ENCODE data around the gene MEIS1. TPM values are rescaled to one million over a fixed set of nuclear protein-coding genes. Genes with fewer than 3 reads are reported as not detected.

Gene MEIS1
- polyA plus RNA-seq, 2 donors: 16.8 to 30.4 TPM

DNA sequence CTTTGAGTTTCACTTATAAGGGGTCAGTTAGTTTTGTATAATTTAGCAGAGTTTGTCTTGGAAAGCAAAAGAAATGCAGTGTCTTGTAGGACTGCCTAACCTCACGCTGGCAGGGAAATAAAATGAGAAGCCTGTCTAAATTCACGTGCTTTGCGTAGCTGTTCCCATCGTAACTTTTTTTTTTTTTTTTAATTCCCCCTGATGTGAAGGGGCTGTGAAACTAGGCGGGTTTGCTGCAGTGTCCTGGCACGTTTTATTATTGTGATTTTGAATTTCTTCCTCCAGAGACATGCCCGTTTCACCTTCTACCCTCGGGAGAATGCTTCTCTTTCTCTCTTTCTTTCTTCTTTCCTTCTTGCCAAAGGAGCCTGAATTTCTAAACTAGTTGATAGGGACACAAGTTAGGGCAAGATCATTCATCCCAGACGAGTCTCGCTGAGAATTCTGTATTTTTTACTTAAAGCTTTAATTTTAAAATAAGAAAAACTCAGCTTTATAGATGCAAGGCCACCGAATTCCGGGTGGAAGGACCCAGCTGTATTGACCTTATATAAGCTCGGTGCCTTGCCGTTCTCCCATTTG is 2.3 kb downstream of the MEIS1 start:
- WGBS, 2 donors: 10 to 12% methylated on average over 14 of the region's 14 CpGs
- H3K4me1 ChIP-seq (ENCODE audit: control insufficient read depth in 2 of 2, insufficient read depth in 2 of 2, low read length in 1 of 2): no peaks in the 10 kb centered on the region
- H3K9me3 ChIP-seq (ENCODE audit: control insufficient read depth in 2 of 2, insufficient read depth in 1 of 2, low read depth in 1 of 2, low read length in 1 of 2): no peaks in the 10 kb centered on the region
- H3K36me3 ChIP-seq (ENCODE audit: control insufficient read depth in 2 of 2, insufficient read depth in 2 of 2, low read length in 1 of 2): no peaks in the 10 kb centered on the region
- H3K27ac ChIP-seq (ENCODE audit: low read depth in 2 of 2, low read length in 1 of 2): peak overlapping the region; percentile 81 to 89
- H3K4me3 ChIP-seq (ENCODE audit: low read depth in 1 of 2, low read length in 2 of 2): peak overlapping the region; percentile 68 to 85
- no peaks in the 10 kb centered on the region for H3K27me3 ChIP-seq (ENCODE audit: control insufficient read depth in 1 of 2, insufficient read depth in 2 of 2, low read length in 2 of 2)

DNA sequence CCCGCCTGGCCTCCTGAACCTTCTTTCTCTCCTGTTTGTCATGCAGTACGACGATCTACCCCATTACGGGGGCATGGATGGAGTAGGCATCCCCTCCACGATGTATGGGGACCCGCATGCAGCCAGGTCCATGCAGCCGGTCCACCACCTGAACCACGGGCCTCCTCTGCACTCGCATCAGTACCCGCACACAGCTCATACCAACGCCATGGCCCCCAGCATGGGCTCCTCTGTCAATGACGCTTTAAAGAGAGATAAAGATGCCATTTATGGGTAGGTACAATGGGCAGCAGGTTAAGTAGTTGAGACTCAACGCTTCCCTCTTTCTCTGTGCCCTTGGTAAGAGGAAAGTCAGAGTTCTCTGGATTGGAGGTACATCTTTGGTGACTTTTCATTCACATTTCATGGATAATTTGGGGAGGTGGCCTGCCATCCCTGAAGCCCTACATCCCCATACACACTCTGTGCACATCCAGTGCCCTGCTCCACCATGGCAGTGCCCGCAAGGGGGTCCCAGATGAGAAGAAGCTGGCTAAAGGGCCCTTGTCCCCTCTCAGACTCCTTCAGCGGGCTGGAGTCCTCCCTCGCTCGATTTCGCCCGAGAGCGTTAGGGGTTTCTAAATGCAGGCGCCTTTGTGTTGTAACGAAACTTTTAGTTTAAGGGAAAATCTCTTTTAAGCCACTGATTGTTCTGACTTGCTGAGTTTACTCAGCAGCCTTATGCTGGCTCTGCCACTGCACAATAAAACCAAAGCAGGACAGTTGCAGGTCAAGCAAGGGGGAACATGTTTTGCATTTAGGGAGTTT is 3.0 kb downstream of the MEIS1 start:
- Histone ChIP-seq H3K27ac (ENCODE audit: low read depth in 2 of 2, low read length in 1 of 2) (peak overlapping the region; percentile 81 to 89), H3K36me3 (ENCODE audit: control insufficient read depth in 2 of 2, insufficient read depth in 2 of 2, low read length in 1 of 2) (no peaks in the 10 kb centered on the region), H3K4me3 (ENCODE audit: low read depth in 1 of 2, low read length in 2 of 2) (peak overlapping the region; percentile 68 to 85), H3K9me3 (ENCODE audit: control insufficient read depth in 2 of 2, insufficient read depth in 1 of 2, low read depth in 1 of 2, low read length in 1 of 2) (no peaks in the 10 kb centered on the region), H3K4me1 (ENCODE audit: control insufficient read depth in 2 of 2, insufficient read depth in 2 of 2, low read length in 1 of 2) (no peaks in the 10 kb centered on the region), H3K27me3 (ENCODE audit: control insufficient read depth in 1 of 2, insufficient read depth in 2 of 2, low read length in 2 of 2) (no peaks in the 10 kb centered on the region)
- 13 to 15% methylated on average over 22 of the region's 22 CpGs for WGBS, 2 donors

DNA sequence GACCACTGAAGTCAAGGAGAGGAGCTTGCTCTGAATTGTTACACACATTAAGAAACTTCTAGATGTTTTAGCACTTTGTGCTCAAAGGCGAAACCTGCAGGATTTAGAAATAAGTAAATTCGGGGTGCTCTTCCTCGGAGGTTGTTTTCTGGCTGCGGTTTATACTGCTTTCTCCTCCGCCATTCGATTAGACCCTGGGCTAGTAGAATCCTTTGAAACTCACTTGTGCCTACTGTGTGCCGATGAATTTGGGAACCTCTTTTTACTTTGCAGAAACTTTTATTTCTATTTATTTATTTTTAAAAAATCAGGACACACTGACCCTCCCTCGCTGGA is 3.5 kb downstream of the MEIS1 start:
- H3K27ac ChIP-seq (ENCODE audit: low read depth in 2 of 2, low read length in 1 of 2): peak overlapping the region; percentile 81 to 89
- no peaks in the 10 kb centered on the region for H3K36me3 ChIP-seq (ENCODE audit: control insufficient read depth in 2 of 2, insufficient read depth in 2 of 2, low read length in 1 of 2)
- no peaks in the 10 kb centered on the region for H3K27me3 ChIP-seq (ENCODE audit: control insufficient read depth in 1 of 2, insufficient read depth in 2 of 2, low read length in 2 of 2)
- peak overlapping the region; percentile 68 to 85 for H3K4me3 ChIP-seq (ENCODE audit: low read depth in 1 of 2, low read length in 2 of 2)
- no peaks in the 10 kb centered on the region for H3K4me1 ChIP-seq (ENCODE audit: control insufficient read depth in 2 of 2, insufficient read depth in 2 of 2, low read length in 1 of 2)
- WGBS, 2 donors: 19 to 25% methylated on average over 8 of the region's 8 CpGs
- H3K9me3 ChIP-seq (ENCODE audit: control insufficient read depth in 2 of 2, insufficient read depth in 1 of 2, low read depth in 1 of 2, low read length in 1 of 2): no peaks in the 10 kb centered on the region

DNA sequence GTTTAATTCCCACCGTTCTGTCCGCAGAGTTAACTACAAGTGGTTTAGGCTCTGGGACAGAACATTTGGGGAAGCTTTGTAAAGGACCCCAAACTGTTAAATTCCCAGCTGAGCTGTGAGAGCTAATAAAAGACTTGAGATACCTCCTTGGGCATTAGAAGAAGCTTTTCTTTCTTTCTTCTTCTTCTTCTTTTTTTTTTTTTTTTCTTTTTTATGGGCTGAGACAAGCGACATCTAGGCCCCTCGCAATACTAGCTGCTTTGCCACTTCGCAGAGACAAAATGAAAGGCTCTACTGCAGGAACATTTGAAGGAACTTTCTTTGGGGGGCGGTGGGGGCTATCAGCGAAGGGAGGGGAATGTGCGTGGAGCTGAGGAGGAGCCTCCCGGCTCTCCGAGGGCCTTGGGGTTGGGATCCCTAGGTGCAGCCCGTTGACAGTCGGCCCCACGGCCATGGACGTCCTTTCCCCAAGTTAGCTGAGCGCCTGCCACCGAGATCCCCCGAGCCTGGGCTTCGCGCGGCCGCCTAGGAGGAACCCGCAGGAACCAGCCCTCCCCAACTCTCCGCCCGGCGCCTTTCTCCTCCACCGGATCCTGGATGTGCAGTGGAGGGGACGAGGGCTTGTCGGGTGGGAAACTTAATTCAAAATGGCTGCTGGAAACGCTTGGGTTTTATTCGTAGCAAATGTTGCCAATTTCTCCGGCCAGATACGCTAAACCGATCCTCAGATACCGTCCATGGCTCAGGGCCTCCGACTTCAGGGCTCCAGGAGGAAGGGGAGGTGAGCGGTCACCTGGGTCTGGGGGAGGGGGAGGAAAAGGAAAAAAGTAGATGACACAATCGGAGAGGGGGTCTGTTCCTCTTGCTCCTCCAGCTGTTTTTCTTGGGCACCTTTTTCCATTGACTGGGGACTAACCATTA is 4.2 kb downstream of the MEIS1 start:
- Histone ChIP-seq H3K4me3 (ENCODE audit: low read depth in 1 of 2, low read length in 2 of 2) (peak overlapping the region; percentile 61 to 85), H3K4me1 (ENCODE audit: control insufficient read depth in 2 of 2, insufficient read depth in 2 of 2, low read length in 1 of 2) (no peaks in the 10 kb centered on the region), H3K9me3 (ENCODE audit: control insufficient read depth in 2 of 2, insufficient read depth in 1 of 2, low read depth in 1 of 2, low read length in 1 of 2) (no peaks in the 10 kb centered on the region), H3K27me3 (ENCODE audit: control insufficient read depth in 1 of 2, insufficient read depth in 2 of 2, low read length in 2 of 2) (no peaks in the 10 kb centered on the region), H3K27ac (ENCODE audit: low read depth in 2 of 2, low read length in 1 of 2) (peak overlapping the region; percentile 68 to 89), H3K36me3 (ENCODE audit: control insufficient read depth in 2 of 2, insufficient read depth in 2 of 2, low read length in 1 of 2) (peaks cover 0 to 3% of the 10 kb centered on the region in 2 donors)
- 7 to 9% methylated on average over 37 of the region's 37 CpGs for WGBS, 2 donors

DNA sequence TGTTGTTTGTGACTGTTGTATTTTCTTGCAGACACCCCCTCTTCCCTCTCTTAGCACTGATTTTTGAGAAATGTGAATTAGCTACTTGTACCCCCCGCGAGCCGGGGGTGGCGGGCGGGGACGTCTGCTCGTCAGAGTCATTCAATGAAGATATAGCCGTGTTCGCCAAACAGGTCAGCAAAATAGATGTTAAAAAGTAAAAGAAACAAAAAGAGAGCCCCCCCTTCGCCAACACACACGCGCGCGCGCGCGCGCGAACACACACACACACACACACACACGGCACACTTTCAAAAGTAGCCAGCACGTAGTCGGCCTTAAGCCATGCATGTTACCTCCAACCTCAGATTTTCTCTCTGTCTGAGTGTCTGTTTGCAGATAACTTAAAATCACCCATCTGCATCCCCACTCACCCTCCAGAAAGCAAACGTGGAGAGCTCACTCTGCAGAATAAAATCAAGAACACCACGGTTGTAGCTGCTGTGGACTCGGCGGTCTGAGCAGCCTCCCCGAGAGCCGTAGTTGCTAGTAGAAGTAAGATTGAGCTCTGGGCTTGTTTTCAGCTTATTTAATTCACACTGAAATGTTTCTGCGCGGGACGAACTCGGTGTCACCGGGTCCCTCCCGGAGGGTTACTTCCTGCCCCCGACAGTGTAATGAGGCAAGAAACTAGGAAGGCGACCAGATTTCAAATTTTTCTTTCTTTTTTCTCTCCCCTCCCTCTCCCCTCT is 5.1 kb downstream of the MEIS1 start:
- peaks cover 0 to 5% of the 10 kb centered on the region in 2 donors for H3K36me3 ChIP-seq (ENCODE audit: control insufficient read depth in 2 of 2, insufficient read depth in 2 of 2, low read length in 1 of 2)
- peak overlapping the region; percentile 61 to 85 for H3K4me3 ChIP-seq (ENCODE audit: low read depth in 1 of 2, low read length in 2 of 2)
- 3 to 7% methylated on average over 36 of the region's 36 CpGs for WGBS, 2 donors
- peak overlapping the region; percentile 68 to 89 for H3K27ac ChIP-seq (ENCODE audit: low read depth in 2 of 2, low read length in 1 of 2)
- H3K27me3 ChIP-seq (ENCODE audit: control insufficient read depth in 1 of 2, insufficient read depth in 2 of 2, low read length in 2 of 2): no peaks in the 10 kb centered on the region
- H3K4me1 ChIP-seq (ENCODE audit: control insufficient read depth in 2 of 2, insufficient read depth in 2 of 2, low read length in 1 of 2): no peaks in the 10 kb centered on the region
- no peaks in the 10 kb centered on the region for H3K9me3 ChIP-seq (ENCODE audit: control insufficient read depth in 2 of 2, insufficient read depth in 1 of 2, low read depth in 1 of 2, low read length in 1 of 2)

DNA sequence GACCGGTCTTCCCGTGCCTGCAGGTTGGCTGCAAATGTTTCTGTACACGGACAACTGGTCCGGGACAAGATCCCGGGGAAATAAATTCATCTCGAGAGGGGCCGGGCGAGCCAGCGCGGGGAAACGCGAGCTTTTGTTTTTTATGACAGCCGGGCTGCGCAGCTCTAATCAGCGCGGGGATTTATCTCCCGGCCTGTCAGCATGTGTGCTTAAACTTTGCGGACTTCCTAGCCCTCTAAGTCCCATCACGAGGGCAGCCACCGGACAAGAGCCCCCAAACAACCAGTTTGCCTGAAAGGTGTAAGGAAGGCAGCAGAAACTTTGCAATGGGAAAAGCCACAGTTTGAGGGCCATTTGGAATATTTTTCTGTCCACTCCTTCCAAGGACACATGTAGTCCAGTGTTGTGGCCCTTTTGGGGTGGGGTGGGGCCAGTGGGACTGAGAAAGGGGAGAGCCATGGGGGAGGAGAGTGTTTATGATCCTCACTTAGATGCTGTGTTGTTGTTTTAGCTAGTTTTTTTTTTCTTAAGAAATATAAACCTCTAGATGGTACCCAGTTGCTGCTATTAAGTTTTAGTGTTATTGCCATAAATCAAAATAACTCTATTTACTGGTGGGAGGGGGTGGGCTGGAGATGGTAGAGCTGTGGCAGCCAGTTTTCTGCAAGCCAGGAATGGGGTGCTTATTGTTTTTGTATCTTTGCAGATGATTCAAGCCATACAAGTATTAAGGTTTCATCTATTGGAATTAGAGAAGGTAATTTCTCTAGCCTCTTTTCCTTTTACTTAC is 6.0 kb downstream of the MEIS1 start:
- H3K36me3 ChIP-seq (ENCODE audit: control insufficient read depth in 2 of 2, insufficient read depth in 2 of 2, low read length in 1 of 2): peaks cover 0 to 8% of the 10 kb centered on the region in 2 donors
- peak overlapping the region; percentile 45 to 85 for H3K4me3 ChIP-seq (ENCODE audit: low read depth in 1 of 2, low read length in 2 of 2)
- WGBS, 2 donors: 5 to 8% methylated on average over 20 of the region's 20 CpGs
- no peaks in the 10 kb centered on the region for H3K27me3 ChIP-seq (ENCODE audit: control insufficient read depth in 1 of 2, insufficient read depth in 2 of 2, low read length in 2 of 2)
- H3K9me3 ChIP-seq (ENCODE audit: control insufficient read depth in 2 of 2, insufficient read depth in 1 of 2, low read depth in 1 of 2, low read length in 1 of 2): no peaks in the 10 kb centered on the region
- peaks cover 0 to 1% of the 10 kb centered on the region in 2 donors for H3K4me1 ChIP-seq (ENCODE audit: control insufficient read depth in 2 of 2, insufficient read depth in 2 of 2, low read length in 1 of 2)
- H3K27ac ChIP-seq (ENCODE audit: low read depth in 2 of 2, low read length in 1 of 2): peak overlapping the region; percentile 68 to 83

DNA sequence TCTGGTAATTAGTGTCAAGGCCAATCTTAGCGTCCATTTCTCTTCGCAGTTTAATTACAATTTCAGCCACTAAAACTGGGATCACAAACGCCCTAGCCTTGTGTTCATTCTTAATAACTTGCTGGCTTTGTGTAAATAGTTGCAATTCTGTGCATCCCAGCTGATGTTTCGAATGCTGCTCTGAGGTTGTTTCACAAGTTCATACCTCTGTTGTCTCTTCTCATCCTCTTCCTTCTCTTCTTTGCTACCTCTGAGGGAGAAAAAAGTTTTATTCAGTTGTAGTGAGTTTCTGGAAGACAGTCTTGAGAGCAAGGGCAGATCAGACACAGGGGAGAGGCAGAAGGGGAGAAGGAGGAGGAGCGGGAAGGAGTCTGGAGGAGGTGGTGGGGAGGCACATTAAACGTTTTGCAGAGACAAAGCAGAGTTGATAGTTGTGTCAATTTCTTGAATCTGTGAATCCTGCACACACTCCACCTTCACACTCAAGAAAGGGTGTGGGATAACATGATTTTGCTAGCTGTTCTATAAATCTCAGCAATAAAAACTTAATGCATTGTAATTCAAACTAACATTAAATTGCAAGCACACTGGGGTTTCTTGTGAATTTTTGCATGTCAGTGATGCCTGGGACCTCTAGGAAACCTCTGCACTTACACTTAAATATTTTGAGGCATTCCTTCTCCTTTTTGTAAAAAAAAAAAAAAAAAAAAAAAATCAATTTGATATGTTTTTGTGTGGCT is 6.8 kb downstream of the MEIS1 start:
- Histone ChIP-seq H3K4me1 (ENCODE audit: control insufficient read depth in 2 of 2, insufficient read depth in 2 of 2, low read length in 1 of 2) (peaks cover 0 to 2% of the 10 kb centered on the region in 2 donors), H3K27me3 (ENCODE audit: control insufficient read depth in 1 of 2, insufficient read depth in 2 of 2, low read length in 2 of 2) (no peaks in the 10 kb centered on the region)
- WGBS, 2 donors: 26 to 28% methylated on average over 6 of the region's 6 CpGs

DNA sequence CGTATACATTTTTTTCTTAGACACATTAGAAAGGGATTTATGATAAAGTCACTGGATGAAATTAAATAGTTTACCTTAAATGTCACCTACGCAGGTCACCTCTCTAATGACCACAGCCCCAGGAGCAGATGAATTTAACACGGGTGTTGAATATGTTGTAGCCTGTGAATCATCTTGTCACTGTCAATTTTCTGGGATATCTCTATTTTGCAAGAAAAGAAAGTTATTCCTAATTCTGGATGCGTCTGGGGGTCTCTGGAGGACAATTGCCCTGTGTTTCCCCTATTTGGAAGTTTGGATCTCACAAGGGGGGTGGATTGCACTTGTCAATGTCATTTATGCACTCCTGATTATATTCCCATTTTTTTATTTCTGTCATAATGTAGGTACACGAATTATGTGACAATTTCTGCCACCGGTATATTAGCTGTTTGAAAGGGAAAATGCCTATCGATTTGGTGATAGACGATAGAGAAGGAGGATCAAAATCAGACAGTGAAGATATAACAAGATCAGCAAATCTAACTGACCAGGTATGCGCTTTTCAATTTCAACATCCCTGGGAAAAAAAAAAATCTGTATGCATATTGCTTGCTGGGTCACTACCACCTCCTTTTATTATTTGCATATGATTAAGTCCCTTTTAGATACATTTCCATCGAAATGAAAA is 7.7 kb downstream of the MEIS1 start:
- Histone ChIP-seq H3K27me3 (ENCODE audit: control insufficient read depth in 1 of 2, insufficient read depth in 2 of 2, low read length in 2 of 2) (no peaks in the 10 kb centered on the region), H3K36me3 (ENCODE audit: control insufficient read depth in 2 of 2, insufficient read depth in 2 of 2, low read length in 1 of 2) (peaks cover 0 to 10% of the 10 kb centered on the region in 2 donors), H3K27ac (ENCODE audit: low read depth in 2 of 2, low read length in 1 of 2) (peak overlapping the region; percentile 15 to 30), H3K9me3 (ENCODE audit: control insufficient read depth in 2 of 2, insufficient read depth in 1 of 2, low read depth in 1 of 2, low read length in 1 of 2) (no peaks in the 10 kb centered on the region), H3K4me3 (ENCODE audit: low read depth in 1 of 2, low read length in 2 of 2) (peak overlapping the region in 1 of 2 donors; percentile 76), H3K4me1 (ENCODE audit: control insufficient read depth in 2 of 2, insufficient read depth in 2 of 2, low read length in 1 of 2) (peaks cover 0 to 2% of the 10 kb centered on the region in 2 donors)
- WGBS, 2 donors: 31 to 36% methylated on average over 10 of the region's 10 CpGs

More for the DNA sequence above, 6.8 kb downstream of the MEIS1 start:
- H3K4me3 ChIP-seq (ENCODE audit: low read depth in 1 of 2, low read length in 2 of 2): peak overlapping the region in 1 of 2 donors; percentile 85
- H3K9me3 ChIP-seq (ENCODE audit: control insufficient read depth in 2 of 2, insufficient read depth in 1 of 2, low read depth in 1 of 2, low read length in 1 of 2): no peaks in the 10 kb centered on the region
- peaks cover 0 to 10% of the 10 kb centered on the region in 2 donors for H3K36me3 ChIP-seq (ENCODE audit: control insufficient read depth in 2 of 2, insufficient read depth in 2 of 2, low read length in 1 of 2)
- peak overlapping the region; percentile 66 to 68 for H3K27ac ChIP-seq (ENCODE audit: low read depth in 2 of 2, low read length in 1 of 2)
